T-helper 2 cell treated with Interferon-gamma antibody and Interleukin-4, amounts not matched to agents 100 ng/mL and 5 ng/mL, for 36 hours (primary cell): Measurements from ENCODE around the gene CYP8B1. TPM values are rescaled to one million over a fixed set of nuclear protein-coding genes. Genes with fewer than 3 reads are reported as not detected.
"Not testable (repeated sequence)": the region's sequence is repeated elsewhere in the genome, so short reads cannot be mapped to it uniquely, and the experiment has no call there.

Experiments used
- intact Hi-C: fragments of 100-400 bp; cut with micrococcal nuclease; formaldehyde crosslinking; loops from one replicate; pipeline ENCODE4 v1.15.1; 2023
- total RNA-seq: library from RNA; stranded (reverse); gene quantifications from 2 replicates; pipeline ENCODE4 v1.2.3, GENCODE V29; 2022

Gene CYP8B1
- total RNA-seq, 1 donor from 2014 or later = not detected

GRCh38 chr3:42886294-42886822 is 10.7 kb upstream of the CYP8B1 start:
- intact Hi-C loops = no loop called here

DNA sequence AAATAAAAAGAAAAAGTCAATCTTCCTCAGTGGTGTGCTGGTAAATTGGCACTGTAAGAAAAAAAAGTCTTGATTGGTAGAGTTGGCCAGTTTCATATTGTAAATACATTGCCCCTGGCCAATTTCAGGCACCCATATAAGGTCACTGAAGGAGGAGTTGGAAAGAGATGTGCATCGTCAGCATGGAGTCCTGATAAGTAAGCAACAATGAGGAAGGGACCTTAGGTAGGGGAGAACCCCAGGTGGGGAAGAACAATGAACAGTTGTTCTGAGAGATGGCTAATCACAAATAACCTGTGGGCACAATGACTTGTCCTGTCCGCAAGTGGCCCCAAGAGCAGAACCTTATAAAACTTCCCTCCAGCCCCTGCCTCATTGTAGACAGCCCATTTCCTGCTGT is 8.6 kb upstream of the CYP8B1 start:
- intact Hi-C loops = no loop called here

DNA sequence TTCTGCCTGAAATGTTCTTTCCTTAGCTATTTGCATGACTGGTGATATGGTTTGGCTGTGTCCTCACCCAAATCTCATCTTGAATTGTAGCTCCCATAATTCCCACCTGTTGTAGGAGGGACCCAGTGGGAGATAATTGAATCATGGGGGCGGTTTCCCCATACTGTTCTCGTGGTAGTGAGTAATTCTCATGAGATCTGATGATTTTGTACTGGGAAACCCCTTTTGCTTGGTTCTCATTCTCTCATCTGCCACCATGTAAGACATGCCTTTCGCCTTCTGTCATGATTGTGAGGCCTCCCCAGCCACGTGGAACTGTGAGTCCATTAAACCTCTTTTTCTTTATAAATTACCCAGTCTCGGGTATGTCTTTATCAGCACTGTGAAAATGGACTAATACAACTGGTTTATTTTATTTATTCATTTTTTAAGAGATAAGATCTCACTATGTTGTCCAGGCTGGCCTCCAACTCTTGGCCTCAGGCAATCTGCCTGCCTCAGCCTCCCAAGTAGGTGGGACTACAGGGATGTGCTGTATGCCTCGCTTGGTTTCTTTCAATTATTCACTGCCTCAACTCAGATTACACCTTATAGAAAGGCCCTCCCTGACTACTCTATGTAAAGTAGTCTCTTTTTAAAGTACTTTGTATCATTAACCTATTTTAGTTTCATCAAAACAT is 7.7 kb upstream of the CYP8B1 start:
- intact Hi-C loops = not testable (repeated sequence)

DNA sequence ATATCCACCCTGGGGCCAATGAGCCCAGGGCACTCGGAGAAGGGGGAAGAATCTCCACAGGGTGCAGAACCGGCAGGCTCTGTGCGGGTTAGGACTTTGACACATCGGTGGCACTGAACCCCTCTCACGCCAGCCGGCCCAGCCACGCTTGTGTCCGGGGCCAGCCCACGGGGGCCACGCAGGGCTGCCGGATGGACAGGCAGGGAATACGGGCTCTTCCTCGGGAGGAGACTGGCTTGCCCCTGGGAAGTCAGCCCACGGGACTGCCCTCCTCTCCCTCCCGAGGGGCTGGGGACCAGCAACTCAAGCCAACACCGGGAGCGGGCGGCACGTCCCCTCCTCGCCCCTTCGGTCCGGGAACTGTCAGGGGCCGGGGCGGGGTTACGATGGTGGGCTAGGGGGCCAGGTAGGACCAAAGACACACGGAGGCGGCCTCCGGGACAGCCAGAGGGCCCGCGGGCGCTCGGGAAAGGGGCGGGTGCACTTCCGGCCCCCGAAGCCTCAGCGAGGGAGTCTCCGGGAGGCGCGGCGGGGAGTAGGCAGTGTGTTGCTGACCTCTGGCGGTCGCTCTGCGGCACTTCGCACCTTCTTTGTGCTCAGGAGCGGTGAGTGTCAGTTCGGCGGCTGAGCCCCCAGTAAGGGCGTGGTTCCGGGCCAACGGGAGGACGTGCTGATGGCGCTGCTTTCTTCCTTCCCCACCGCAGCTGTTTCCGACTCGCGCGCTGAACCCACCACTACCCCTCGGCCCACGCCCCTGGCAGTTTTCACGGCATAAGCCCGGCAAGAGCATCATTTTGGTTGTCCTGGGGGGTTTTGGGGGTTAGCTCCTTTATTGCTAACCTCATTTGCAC is 5.1 kb upstream of the CYP8B1 start:
- intact Hi-C loops = loop anchor here (1.0 to 2.0 kb wide), 7 partner anchors 50 to 379 kb away; partner anchors contain the start of genes CCDC13, HIGD1A and VIPR1

GRCh38 chr3:42880183-42880582 is 4.5 kb upstream of the CYP8B1 start:
- intact Hi-C loops = loop anchor here (2.0 kb wide), 2 partner anchors 107 to 241 kb away; partner anchors contain the start of gene CCDC13

DNA sequence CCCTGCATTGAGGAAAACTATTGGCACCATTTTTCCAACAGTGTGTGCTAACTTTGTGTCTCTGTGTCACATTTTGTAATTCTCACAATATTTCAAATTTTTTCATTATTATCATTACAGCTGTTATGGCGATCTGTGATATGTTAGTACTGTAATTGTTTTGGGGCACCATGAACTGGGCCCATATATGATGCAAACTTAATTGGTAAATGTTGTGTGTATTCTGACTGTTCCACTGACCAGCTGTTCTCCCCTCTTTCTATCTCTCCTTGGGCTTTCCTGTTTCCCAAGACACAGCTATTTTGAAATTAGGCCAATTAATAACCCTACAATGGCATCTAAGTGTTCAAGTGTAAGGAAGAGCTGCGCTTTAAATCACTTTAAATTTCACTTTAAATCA is 2.2 kb upstream of the CYP8B1 start:
- intact Hi-C loops = no loop called here

DNA sequence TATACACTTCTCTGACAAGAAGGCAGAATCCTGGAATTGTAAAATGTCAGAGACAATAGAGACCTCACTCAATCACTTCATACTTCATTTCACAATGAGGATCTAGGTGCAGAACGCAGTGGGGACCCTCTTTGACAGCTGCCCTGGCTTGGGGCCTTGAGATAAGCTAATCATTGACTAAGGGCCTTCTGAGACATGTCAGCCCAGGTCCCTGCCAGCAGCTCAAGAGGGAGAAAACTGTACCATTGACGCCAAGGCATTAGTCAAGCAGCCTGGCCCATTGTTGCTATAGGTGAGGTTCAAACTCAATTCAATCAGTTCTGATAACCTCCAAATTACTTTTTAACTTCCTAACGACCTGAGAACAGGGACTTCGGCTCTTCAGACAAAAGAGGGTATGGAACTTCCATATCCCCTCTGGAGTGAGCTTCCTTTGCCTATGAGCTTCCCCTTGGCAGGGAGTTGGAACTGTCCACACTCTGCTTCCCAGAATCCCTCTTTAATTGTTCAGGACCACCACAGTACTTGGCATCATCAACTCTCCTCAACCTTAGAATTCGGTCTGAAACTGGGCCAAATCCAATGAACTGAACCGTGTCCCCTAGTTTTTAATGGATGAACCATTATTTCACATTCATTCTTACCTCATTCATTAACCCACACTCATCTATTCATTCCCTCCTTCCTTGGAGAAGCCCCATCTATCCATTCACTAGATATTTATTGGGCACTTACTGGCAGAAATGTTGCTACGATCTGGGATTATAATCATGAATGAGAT is 1.5 kb upstream of the CYP8B1 start:
- intact Hi-C loops = no loop called here

- intact Hi-C loops = no loop called here
These were observed 722 bp upstream of the CYP8B1 start for GRCh38 chr3:42876401-42876800.

GRCh38 chr3:42874749-42875148 is 930 bp downstream of the CYP8B1 start:
- intact Hi-C loops = no loop called here

GRCh38 chr3:42873221-42873982 is 2.3 kb downstream of the CYP8B1 start:
- intact Hi-C loops = no loop called here

DNA sequence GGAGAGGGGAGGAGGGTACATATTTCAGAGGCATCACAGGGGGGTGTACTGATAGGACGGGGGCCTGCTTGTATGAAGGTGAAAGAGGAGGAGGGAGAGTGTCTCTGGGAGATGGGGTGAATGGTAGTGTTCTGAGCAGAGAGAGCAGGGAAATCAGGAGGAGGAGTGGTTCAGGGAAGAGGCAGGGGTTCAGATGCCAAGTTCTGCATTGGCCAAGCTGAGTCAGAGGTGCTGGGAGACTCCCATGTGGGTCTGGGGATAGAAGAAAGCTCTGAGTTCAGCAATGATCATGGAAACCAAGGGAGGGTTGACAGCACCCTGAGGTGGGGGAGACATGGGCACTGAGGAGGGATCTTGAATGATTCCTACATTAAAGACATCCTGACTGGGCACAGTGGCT is 3.0 kb downstream of the CYP8B1 start:
- intact Hi-C loops = no loop called here

DNA sequence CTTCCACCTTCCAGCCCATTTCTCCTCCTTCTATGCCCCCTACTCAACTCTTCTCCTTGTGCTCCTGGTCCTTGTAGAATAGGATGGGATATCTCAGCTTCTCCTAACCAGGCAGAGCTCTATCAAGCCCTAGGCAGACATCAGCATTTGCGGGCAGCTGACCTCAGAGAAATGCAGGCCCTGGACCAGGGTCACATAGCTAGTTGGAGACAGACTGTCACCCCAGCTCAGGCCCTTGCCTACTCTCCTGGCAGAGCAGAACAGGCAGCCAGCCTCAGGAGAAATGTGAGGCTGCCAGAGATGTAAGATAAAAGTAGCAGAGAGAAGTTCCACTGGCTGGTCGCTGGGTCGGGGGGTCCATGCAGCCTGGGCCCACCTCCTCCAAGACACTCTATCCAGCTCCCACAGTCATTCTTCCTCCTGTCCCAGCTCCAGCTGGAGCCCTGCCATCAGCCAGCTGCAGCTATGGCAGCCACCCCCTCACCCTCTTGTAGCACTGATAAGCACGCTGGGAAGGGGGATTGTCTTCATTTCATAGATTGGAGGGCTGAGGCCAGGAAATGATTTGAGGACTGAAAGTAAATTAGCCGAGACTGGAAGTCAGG is 4.0 kb downstream of the CYP8B1 start:
- intact Hi-C loops = no loop called here

DNA sequence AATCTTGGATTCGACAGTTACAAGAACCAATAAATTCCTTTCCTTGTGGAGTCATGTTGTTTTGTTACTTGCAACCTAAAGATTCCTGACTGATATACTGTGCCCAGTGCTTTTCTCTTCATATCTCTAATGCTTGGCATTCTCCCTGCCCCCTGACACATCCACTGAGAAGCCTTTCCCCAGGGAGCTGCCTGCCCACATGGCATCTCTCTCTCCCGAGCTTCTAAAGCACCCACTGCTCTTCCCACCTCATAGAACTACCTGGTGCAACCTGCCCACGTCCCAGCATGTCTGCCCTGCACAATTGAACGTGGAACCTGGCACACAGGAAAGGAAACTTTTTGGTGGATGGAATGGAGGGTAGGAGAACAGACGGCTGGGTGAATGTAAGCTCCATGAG is 6.8 kb downstream of the CYP8B1 start:
- intact Hi-C loops = no loop called here

- intact Hi-C loops = no loop called here
These were observed 8.5 kb downstream of the CYP8B1 start for GRCh38 chr3:42867138-42867537.

GRCh38 chr3:42865256-42865655 is 10.4 kb downstream of the CYP8B1 start:
- intact Hi-C loops = no loop called here

GRCh38 chr3:42864321-42864950 is 11.2 kb downstream of the CYP8B1 start:
- intact Hi-C loops = no loop called here

DNA sequence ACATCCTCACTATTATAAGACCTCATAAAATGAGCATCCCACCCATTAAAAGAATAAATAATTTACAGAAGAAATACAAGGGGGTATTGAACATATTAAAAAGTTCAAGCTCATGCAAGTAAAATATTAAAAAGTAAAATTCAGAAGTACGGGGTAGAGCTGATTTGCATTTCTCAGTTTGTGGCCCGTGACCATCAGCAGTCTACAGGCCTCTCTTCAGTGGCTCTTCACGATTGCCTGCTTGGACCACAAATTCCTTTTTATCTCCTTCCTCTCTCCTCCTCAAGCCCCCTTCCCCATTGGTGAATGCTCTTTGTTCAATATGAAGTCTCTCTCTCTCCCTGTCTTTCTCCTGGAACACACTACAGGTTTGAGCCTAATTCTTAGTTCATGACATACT is 19.1 kb downstream of the CYP8B1 start:
- intact Hi-C loops = no loop called here

DNA sequence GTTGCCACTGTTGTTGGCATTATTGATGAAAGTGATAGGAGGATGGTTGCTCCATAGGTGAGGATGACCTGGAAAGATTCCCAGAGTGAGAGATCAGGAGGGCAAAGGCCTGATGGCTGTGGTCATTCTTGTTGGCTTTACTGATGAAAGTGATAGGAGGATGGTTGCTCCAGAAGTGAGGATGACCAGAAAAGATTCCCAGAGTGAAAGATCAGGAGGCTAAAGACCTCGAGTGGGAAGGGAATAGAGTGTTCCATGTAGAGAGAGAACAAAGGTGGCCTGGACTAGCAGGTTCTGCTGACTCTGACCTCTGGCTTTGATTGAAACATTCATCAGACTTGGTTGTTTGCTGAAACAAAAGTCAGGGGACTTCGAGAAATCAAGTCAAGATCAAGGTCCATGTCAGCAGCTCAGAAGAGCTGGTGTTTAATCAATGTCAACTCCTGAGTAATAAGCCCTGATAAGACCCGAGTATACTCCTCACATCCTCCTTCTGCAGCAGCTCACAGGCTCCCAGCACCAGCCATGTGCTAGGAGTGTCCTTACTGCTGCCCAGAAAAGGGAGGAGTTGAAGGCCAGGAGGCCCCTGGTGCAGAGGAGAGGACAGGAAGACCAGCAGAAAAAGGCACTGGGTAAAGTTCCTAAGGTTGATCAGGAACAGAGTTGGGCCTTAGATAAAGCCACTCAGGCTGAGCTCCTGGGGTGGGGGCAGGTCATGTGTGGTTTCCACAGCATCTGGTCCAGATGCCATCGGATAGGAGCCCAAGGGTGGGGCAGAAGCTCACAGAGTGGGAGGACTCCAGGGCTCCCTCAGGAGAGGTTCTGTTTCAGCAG is 19.9 kb downstream of the CYP8B1 start:
- intact Hi-C loops = no loop called here

DNA sequence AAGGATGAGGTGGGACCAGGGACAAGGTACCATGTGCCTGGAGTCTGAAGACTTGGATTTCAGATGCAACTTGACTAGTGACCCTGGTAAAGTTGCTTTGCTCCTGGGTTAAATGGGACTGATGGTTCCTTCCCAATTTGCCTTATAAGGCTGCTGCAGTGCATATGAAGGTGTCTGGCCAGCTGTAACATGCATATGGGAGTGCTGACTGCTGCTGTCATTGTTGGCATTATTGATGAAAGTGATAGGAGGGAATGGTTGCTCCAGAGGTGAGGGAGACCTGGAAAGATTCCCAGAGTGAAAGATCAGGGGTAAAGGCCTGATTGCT is 20.5 kb downstream of the CYP8B1 start:
- intact Hi-C loops = no loop called here
